D721Med (cell line): ENCODE data around the gene FRY.

ENCODE experiments used
- DNase-seq: peaks from one replicate; pipeline ENCODE4 v3.0.0; 2011; ENCODE audit warnings: low spot score; ENCODE audit not compliant: insufficient read length
- FAIRE-seq: peaks from 2 replicates; lab custom pipeline; 2011; peaks lifted over from hg19 to GRCh38; lab: Jason Lieb, UNC
- CTCF ChIP-seq: IDR thresholded peaks from 2 replicates; pipeline ENCODE4 v1.5.1; 2012; ENCODE audit warnings: mild to moderate bottlenecking, control low read depth; ENCODE audit not compliant: insufficient read depth; ENCODE audit errors: missing control alignments

FRY gene

GRCh38 chr13:32300406-32300805 lies 268.8 kb downstream of the FRY start:
- DNase-seq (no peak), FAIRE-seq (no peak)
- TF ChIP-seq CTCF, result no peak

- TF ChIP-seq CTCF, result no peak
- FAIRE-seq, result no peak
- no peak for DNase-seq
These were observed 269.3 kb downstream of the FRY start for GRCh38 chr13:32300920-32301319.

GRCh38 chr13:32302461-32302860 lies 270.9 kb downstream of the FRY start:
- TF ChIP-seq CTCF, result no peak
- DNase-seq (no peak), FAIRE-seq (no peak)

GRCh38 chr13:32305646-32306045 lies 274.1 kb downstream of the FRY start:
- TF ChIP-seq CTCF, result no peak
- FAIRE-seq (no peak), DNase-seq (no peak)

GRCh38 chr13:32309312-32310133 lies 277.9 kb downstream of the FRY start:
- FAIRE-seq (no peak), DNase-seq (no peak)
- TF ChIP-seq CTCF, result no peak

- TF ChIP-seq CTCF, result peak; percentile 70
- DNase-seq (no peak), FAIRE-seq (no peak)
These were observed 278.6 kb downstream of the FRY start for GRCh38 chr13:32310134-32310706.

GRCh38 chr13:32311188-32311897 lies 279.8 kb downstream of the FRY start:
- no peak for TF ChIP-seq CTCF
- no peak for DNase-seq
- FAIRE-seq, result no peak
